ENCODE measurements around the gene UGCG. TPM values are rescaled to one million over a fixed set of nuclear protein-coding genes. Genes with fewer than 3 reads are reported as not detected.

UGCG gene
- total and polyA plus RNA-seq, 8 donors: 13.7 to 182 (median 19.7) TPM

GRCh38 chr9:111909444-111909843, 12.8 kb downstream of the UGCG start:
- peaks cover 0 to 8% (median 2%) of the 10 kb centered on the region in 4 donors for H3K36me3 ChIP-seq
- H3K27me3 ChIP-seq: no peaks in the 10 kb centered on the region
- DNase-seq: no peak
- H3K4me1 ChIP-seq: peaks cover 19 to 97% (median 68%) of the 10 kb centered on the region in 4 donors
- 41 to 59% (median 49%) methylated on average over 3 of the region's 3 CpGs for whole genome bisulfite sequencing, 5 donors
- TF ChIP-seq POLR2AphosphoS5 (IDR thresholded peaks at IDR 0.05): no peak
- no peak for TF ChIP-seq POLR2A (IDR thresholded peaks at IDR 0.05)
- TF ChIP-seq, protein P1, sequence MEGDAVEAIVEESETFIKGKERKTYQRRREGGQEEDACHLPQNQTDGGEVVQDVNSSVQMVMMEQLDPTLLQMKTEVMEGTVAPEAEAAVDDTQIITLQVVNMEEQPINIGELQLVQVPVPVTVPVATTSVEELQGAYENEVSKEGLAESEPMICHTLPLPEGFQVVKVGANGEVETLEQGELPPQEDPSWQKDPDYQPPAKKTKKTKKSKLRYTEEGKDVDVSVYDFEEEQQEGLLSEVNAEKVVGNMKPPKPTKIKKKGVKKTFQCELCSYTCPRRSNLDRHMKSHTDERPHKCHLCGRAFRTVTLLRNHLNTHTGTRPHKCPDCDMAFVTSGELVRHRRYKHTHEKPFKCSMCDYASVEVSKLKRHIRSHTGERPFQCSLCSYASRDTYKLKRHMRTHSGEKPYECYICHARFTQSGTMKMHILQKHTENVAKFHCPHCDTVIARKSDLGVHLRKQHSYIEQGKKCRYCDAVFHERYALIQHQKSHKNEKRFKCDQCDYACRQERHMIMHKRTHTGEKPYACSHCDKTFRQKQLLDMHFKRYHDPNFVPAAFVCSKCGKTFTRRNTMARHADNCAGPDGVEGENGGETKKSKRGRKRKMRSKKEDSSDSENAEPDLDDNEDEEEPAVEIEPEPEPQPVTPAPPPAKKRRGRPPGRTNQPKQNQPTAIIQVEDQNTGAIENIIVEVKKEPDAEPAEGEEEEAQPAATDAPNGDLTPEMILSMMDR (IDR thresholded peaks at IDR 0.05): no peak
- TF ChIP-seq EP300 (IDR thresholded peaks at IDR 0.05): no peak
- no peak overlapping the region for H3K4me3 ChIP-seq
- intact Hi-C loops (cut with DNase I; ENCODE audit: low total_unique reads): loop anchor here (10.0 kb wide), 1 partner anchor 155 kb away; no protein-coding TSS in a partner anchor
- peak overlapping the region in 1 of 5 donors; percentile 6 for H3K27ac ChIP-seq
- H3K9me3 ChIP-seq: no peaks in the 10 kb centered on the region

DNA sequence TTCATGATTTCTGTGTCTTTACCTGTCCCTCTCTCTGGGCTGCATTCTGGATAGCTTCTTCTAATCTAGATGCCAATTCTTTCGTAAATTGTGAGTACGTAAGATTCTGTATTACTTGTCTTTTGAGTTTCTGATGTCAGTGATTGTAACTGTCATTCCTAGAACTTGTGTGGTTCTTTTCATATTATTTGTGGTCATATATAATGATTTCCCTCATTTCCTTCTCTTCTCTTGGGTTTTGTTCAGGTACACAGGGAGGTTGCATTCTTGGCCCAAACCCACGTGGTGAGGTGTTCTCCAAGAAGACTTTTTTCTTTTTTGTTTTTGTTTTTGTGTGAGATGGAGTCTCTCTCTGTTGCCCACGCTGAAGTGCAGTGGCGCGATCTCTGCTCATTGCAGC, 13.8 kb downstream of the UGCG start:
- WGBS, 5 donors: 65 to 86% (median 72%) methylated on average over 6 of the region's 6 CpGs
- H3K27me3 ChIP-seq: no peaks in the 10 kb centered on the region
- no peaks in the 10 kb centered on the region for H3K9me3 ChIP-seq
- no peak overlapping the region for H3K4me3 ChIP-seq
- peak overlapping the region in 2 of 5 donors; percentile 6 to 23 for H3K27ac ChIP-seq
- TF ChIP-seq, protein P1 (IDR thresholded peaks at IDR 0.05): no peak
- TF ChIP-seq POLR2A (IDR thresholded peaks at IDR 0.05) (no peak), POLR2AphosphoS5 (IDR thresholded peaks at IDR 0.05) (no peak), EP300 (IDR thresholded peaks at IDR 0.05) (no peak)
- peaks cover 18 to 97% (median 68%) of the 10 kb centered on the region in 4 donors for H3K4me1 ChIP-seq
- no peak for DNase-seq
- peaks cover 0 to 11% (median 3%) of the 10 kb centered on the region in 4 donors for H3K36me3 ChIP-seq
- intact Hi-C loops (cut with DNase I; ENCODE audit: low total_unique reads): no loop called here

DNA sequence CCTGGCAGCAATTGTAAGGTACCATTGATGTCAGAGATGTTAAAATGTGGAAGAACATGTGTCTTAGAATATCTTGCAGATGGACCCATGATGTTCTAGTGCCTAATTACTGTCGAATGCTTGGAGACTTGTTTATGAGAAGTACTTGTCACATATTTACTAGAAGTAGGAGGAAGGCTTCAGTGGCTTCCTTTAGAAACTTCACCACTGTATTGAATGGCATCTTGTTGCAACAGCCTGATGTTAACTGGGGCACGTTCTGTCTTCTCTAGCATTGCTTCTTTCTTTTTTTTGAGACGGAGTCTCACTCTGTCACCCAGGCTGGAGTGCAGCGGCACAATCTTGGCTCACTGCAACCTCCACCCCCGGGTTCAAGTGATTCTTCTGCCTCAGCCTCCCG, 16.5 kb downstream of the UGCG start:
- intact Hi-C loops (cut with DNase I; ENCODE audit: low total_unique reads): no loop called here
- Histone ChIP-seq H3K4me3 (no peak overlapping the region), H3K9me3 (no peaks in the 10 kb centered on the region), H3K27ac (no peak overlapping the region), H3K27me3 (no peaks in the 10 kb centered on the region), H3K4me1 (peaks cover 32 to 97% (median 72%) of the 10 kb centered on the region in 4 donors), H3K36me3 (peaks cover 0 to 21% (median 13%) of the 10 kb centered on the region in 4 donors)
- TF ChIP-seq EP300 (IDR thresholded peaks at IDR 0.05): no peak
- no peak for TF ChIP-seq POLR2AphosphoS5 (IDR thresholded peaks at IDR 0.05)
- TF ChIP-seq, protein P1 (IDR thresholded peaks at IDR 0.05): no peak
- no peak for TF ChIP-seq POLR2A (IDR thresholded peaks at IDR 0.05)
- 69 to 87% (median 80%) methylated on average over 6 of the region's 6 CpGs for WGBS, 5 donors
- DNase-seq: no peak

- TF ChIP-seq, protein P1 (IDR thresholded peaks at IDR 0.05): no peak
- TF ChIP-seq POLR2AphosphoS5 (IDR thresholded peaks at IDR 0.05): no peak
- TF ChIP-seq POLR2A (IDR thresholded peaks at IDR 0.05): no peak
- TF ChIP-seq EP300 (IDR thresholded peaks at IDR 0.05): no peak
- DNase-seq: peak in 1 of 2 donors; percentile 66
- Histone ChIP-seq H3K27ac (peak overlapping the region in 2 of 5 donors; percentile 71 to 75), H3K27me3 (no peaks in the 10 kb centered on the region), H3K4me3 (peak overlapping the region in 1 of 4 donors; percentile 21), H3K9me3 (no peaks in the 10 kb centered on the region), H3K4me1 (peaks cover 33 to 92% (median 59%) of the 10 kb centered on the region in 4 donors), H3K36me3 (peaks cover 0 to 31% (median 17%) of the 10 kb centered on the region in 4 donors)
- intact Hi-C loops (cut with DNase I; ENCODE audit: low total_unique reads): no loop called here
- 23 to 35% (median 28%) methylated on average over 4 of the region's 4 CpGs for WGBS, 5 donors
Observed at GRCh38 chr9:111914749-111915424, 18.3 kb downstream of the UGCG start.
